ENCODE results near the gene SLC35D2. TPM values are rescaled to one million over a fixed set of nuclear protein-coding genes. Genes with fewer than 3 reads are reported as not detected.

Gene SLC35D2
- total and polyA plus RNA-seq, 12 donors = 10.8 to 20.8 (median 13.2) TPM

DNA sequence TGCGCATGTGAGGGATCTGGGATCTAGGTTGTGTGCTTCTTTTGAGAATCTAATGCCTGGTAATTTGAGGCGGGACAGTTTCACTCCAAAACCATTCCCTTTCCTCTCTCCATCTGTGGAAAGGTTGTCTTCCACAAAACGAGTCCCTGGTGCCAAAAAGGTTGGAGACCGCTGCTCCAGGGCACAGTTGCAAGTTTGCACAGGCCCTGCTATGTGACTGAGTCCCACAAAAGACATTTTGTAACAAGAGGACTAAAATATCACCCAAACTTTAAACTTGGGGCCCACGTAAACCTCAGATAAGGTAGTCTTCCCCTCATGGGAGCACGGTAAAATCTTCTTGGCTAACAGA, 40.5 kb upstream of the SLC35D2 start:
- Histone ChIP-seq H3K4me3 (no peak overlapping the region), H3K4me1 (peaks cover 7 to 25% (median 19%) of the 10 kb centered on the region in 9 donors), H3K36me3 (no peaks in the 10 kb centered on the region), H3K9me3 (no peaks in the 10 kb centered on the region), H3K27ac (peak overlapping the region in 4 of 10 donors; percentile 5 to 56 (median 6)), H3K27me3 (no peaks in the 10 kb centered on the region)
- intact Hi-C loops (cut with DNase I) = no loop called here
- TF ChIP-seq, protein P1, sequence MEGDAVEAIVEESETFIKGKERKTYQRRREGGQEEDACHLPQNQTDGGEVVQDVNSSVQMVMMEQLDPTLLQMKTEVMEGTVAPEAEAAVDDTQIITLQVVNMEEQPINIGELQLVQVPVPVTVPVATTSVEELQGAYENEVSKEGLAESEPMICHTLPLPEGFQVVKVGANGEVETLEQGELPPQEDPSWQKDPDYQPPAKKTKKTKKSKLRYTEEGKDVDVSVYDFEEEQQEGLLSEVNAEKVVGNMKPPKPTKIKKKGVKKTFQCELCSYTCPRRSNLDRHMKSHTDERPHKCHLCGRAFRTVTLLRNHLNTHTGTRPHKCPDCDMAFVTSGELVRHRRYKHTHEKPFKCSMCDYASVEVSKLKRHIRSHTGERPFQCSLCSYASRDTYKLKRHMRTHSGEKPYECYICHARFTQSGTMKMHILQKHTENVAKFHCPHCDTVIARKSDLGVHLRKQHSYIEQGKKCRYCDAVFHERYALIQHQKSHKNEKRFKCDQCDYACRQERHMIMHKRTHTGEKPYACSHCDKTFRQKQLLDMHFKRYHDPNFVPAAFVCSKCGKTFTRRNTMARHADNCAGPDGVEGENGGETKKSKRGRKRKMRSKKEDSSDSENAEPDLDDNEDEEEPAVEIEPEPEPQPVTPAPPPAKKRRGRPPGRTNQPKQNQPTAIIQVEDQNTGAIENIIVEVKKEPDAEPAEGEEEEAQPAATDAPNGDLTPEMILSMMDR (IDR thresholded peaks at IDR 0.05) = no peak
- no peak for ATAC-seq
- DNase-seq = no peak
- 75 to 82% methylated on average over 6 of the region's 6 CpGs for WGBS, 2 donors

DNA sequence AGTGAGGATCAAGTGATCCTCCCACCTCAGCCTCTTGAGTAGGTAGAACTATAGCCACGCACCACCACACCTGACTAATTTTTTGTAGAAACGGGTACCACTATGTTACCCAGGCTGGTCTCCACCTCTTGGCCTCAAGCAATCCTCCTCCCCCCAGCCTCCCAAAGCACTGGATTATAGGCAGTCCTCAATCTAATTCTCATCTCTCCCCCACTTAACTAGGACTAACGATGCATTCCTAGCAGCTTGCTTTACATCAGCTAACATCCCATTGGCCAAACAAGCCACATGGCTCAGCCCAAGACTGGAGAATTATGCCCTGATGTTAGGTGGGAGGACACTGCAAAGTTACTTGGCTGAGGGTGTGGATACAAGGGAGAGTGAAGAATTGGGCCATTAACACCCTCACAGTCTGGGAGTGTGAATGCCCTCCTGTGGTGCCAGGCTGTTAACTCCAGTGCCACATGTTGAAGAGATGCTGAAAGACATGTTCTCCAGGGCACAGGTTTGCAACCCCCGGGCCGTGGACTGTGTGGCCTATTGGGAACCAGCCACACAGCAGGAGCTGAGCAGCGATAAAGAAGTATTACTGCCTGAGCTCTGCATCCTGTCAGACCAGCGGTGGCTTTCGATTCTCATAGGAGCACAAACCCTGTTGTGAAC, 39.9 kb upstream of the SLC35D2 start:
- intact Hi-C loops (cut with DNase I) = no loop called here
- Histone ChIP-seq H3K4me3 (no peak overlapping the region), H3K4me1 (peaks cover 7 to 27% (median 19%) of the 10 kb centered on the region in 9 donors), H3K27me3 (no peaks in the 10 kb centered on the region), H3K9me3 (no peaks in the 10 kb centered on the region), H3K27ac (peak overlapping the region in 3 of 10 donors; percentile 5 to 56 (median 5)), H3K36me3 (no peaks in the 10 kb centered on the region)
- DNase-seq = no peak
- ATAC-seq = no peak
- TF ChIP-seq, protein P1 (IDR thresholded peaks at IDR 0.05) = peak in 1 of 9 donors; percentile 9
- 66 to 73% methylated on average over 8 of the region's 8 CpGs for WGBS, 2 donors

DNA sequence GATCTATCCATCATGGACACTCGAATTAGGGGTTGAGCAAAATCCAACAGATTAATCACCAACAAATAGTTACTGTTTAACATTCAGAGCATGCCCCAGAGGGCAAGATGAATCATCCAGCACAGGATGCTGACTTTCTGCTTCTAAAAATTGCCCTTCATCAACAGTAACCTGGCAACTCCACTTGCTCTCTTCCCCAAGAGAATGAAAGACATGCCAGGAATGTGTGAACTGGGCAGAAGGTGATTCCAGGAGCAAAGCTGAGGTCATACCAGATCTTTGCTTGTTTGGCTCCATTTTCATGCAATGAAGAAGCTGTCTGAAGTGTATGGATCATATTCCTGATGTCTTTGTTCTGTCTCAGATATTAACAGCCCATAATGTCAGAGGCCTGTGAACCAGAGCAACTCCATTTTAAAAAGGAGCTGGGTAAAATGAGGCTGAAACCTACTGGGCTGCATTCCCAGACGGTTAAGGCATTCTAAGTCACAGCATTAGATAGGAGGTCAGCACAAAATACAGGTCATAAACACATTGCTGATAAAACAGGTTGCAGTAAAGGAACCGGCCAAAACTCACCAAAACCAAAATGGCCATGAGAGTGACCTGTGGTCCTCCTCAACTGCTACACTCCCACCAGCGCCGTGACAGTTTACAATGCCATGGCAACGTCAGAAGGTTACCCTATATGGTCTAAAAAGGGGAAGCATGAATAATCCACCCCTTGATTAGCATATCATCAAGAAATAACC, 37.1 kb upstream of the SLC35D2 start:
- TF ChIP-seq, protein P1 (IDR thresholded peaks at IDR 0.05) = no peak
- no peaks in the 10 kb centered on the region for H3K9me3 ChIP-seq
- ATAC-seq = peak in 5 of 8 donors; percentile 29 to 44 (median 39)
- H3K4me3 ChIP-seq = no peak overlapping the region
- WGBS, 2 donors = 35 to 37% methylated on average over 6 of the region's 6 CpGs
- DNase-seq = peak in 1 of 2 donors; percentile 67
- H3K27ac ChIP-seq = peak overlapping the region; percentile 71 to 100 (median 98)
- H3K36me3 ChIP-seq = no peaks in the 10 kb centered on the region
- peaks cover 7 to 38% (median 28%) of the 10 kb centered on the region in 9 donors for H3K4me1 ChIP-seq
- H3K27me3 ChIP-seq = no peaks in the 10 kb centered on the region
- intact Hi-C loops (cut with DNase I) = loop anchor here in 1 of 10 donors (2.0 kb wide), 1 partner anchor 28 kb away; no protein-coding TSS in a partner anchor

DNA sequence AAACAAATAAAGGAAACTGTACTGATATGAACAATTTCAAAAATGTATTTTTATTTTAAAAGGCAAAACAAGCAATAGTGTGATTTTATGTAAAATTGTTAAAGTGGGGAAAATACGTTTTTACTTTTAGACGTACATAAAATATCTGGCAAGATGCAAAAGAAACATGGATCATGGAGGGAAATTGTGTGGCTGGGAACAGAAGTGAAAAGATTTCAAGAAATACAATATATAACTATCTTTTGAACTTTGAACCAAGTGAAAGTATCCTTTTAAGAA, 36.1 kb upstream of the SLC35D2 start:
- Histone ChIP-seq H3K36me3 (no peaks in the 10 kb centered on the region), H3K9me3 (no peaks in the 10 kb centered on the region), H3K27me3 (no peaks in the 10 kb centered on the region), H3K4me1 (peaks cover 7 to 39% (median 28%) of the 10 kb centered on the region in 9 donors), H3K27ac (peak overlapping the region; percentile 95 to 100 (median 99)), H3K4me3 (peak overlapping the region; percentile 52 to 97 (median 85))
- DNase-seq (no peak), ATAC-seq (no peak)
- intact Hi-C loops (cut with DNase I) = loop anchor here in 7 of 10 donors (2.0 to 10.0 kb wide), 10 partner anchors 31 to 248 kb away; partner anchors contain the start of genes SLC35D2 (in 3 of the 7), HABP4 (in 2 of the 7) and PRXL2C (in 2 of the 7)
- WGBS, 2 donors = 31 to 36% methylated on average over 2 of the region's 2 CpGs
- TF ChIP-seq, protein P1 (IDR thresholded peaks at IDR 0.05) = no peak
